PC-9 (cell line): ENCODE data around the gene LAGE3. TPM values are rescaled to one million over a fixed set of nuclear protein-coding genes. Genes with fewer than 3 reads are reported as not detected.

Experiments
- BruUV-seq: library from RNA; stranded (reverse); fragments of 400-500 nt; replicated peaks from 2 replicates; lab custom pipeline; 2021; lab: Mats Ljungman, UMichigan
- CTCF ChIA-PET: fragments of 300-600 bp; sonication (Branson Sonifier 250); formaldehyde crosslinking; loops from one replicate; lab custom pipeline; 2022; ENCODE audit warnings: antibody characterized with exemption; lab: Charles Lee
- POLR2A ChIA-PET: fragments of 300-600 bp; sonication (Branson Sonifier 250); formaldehyde crosslinking; loops from one replicate; lab custom pipeline; 2022; ENCODE audit warnings: antibody characterized with exemption; ENCODE audit not compliant: unreplicated experiment; lab: Charles Lee
- DNase-seq, 2 experiments: peaks; one replicate each; pipeline versions ENCODE4 v3.0.0 to v3.0.0-alpha.2; 2015 to 2022; ENCODE audit warnings: mixed read lengths in 1 of 2
- H2AFZ ChIP-seq: fragments of 200-600 bp; sonication (generic); 2 replicates; pipeline ENCODE4 v1.8.1; 2017; ENCODE audit warnings: antibody characterized with exemption
- H3F3A ChIP-seq: fragments of 200-600 bp; sonication (generic); 2 replicates; pipeline ENCODE4 v1.8.1; 2017; ENCODE audit warnings: antibody characterized with exemption, mild to moderate bottlenecking, low read depth; ENCODE audit not compliant: insufficient read depth
- H3K27ac ChIP-seq: fragments of 200-600 bp; sonication (generic); 2 replicates; pipeline ENCODE4 v1.6.1; 2016; ENCODE audit warnings: mixed run types
- H3K27me3 ChIP-seq: fragments of 200-600 bp; sonication (generic); 2 replicates; pipeline ENCODE4 v1.6.1; 2016; ENCODE audit warnings: low read depth, mixed run types; ENCODE audit not compliant: insufficient read depth
- H3K36me3 ChIP-seq: fragments of 200-600 bp; sonication (generic); 2 replicates; pipeline ENCODE4 v1.6.1; 2016; ENCODE audit warnings: low read depth, mixed run types
- H3K4me1 ChIP-seq: fragments of 200-600 bp; sonication (generic); replicated peaks from 2 replicates; pipeline ENCODE4 v1.6.1; 2016; ENCODE audit warnings: mixed run types; ENCODE audit not compliant: insufficient read depth
- H3K4me2 ChIP-seq: fragments of 200-600 bp; sonication (generic); 2 replicates; pipeline ENCODE4 v1.6.1; 2017; ENCODE audit warnings: mixed run types
- H3K4me3 ChIP-seq: fragments of 200-600 bp; sonication (generic); 2 replicates; pipeline ENCODE4 v1.6.1; 2016; ENCODE audit warnings: mixed run types
- H3K79me2 ChIP-seq: fragments of 200-600 bp; sonication (generic); 2 replicates; pipeline ENCODE4 v1.6.1; 2017; ENCODE audit warnings: low read depth, mixed run types
- H3K9me2 ChIP-seq: fragments of 200-600 bp; sonication (generic); 2 replicates; pipeline ENCODE4 v1.8.1; 2017; ENCODE audit warnings: mild to moderate bottlenecking; ENCODE audit not compliant: insufficient read depth
- H3K9me3 ChIP-seq: fragments of 200-600 bp; sonication (generic); 2 replicates; pipeline ENCODE4 v1.8.1; 2016; ENCODE audit warnings: low read depth; ENCODE audit not compliant: insufficient read depth
- H4K20me1 ChIP-seq: fragments of 200-600 bp; sonication (generic); 2 replicates; pipeline ENCODE4 v1.8.1; 2017; ENCODE audit not compliant: insufficient read depth
- EZH2 ChIP-seq: fragments of 200-600 bp; sonication (generic); IDR thresholded peaks from 2 replicates; pipeline ENCODE4 v1.8.0; 2017; ENCODE audit warnings: antibody characterized with exemption, low read depth
- intact Hi-C: fragments of 100-400 bp; cut with micrococcal nuclease; formaldehyde crosslinking; loops from one replicate; pipeline ENCODE4 v1.10.0; 2022; ENCODE audit not compliant: unreplicated experiment
- total RNA-seq: library from RNA; stranded (reverse); gene quantifications from 2 replicates; pipeline ENCODE4 v1.2.3, GENCODE V29; 2021
- TF ChIP-seq, protein P1 (sequence below): fragments of 200-600 bp; sonication (generic); conservative IDR thresholded peaks from 2 replicates; pipeline ENCODE4 v1.6.1; 2017; ENCODE audit warnings: mixed run types, antibody characterized with exemption, mild to moderate bottlenecking, moderate library complexity

LAGE3 gene
- total RNA-seq, 1 experiment from 2014 or later: 63.9 TPM

DNA sequence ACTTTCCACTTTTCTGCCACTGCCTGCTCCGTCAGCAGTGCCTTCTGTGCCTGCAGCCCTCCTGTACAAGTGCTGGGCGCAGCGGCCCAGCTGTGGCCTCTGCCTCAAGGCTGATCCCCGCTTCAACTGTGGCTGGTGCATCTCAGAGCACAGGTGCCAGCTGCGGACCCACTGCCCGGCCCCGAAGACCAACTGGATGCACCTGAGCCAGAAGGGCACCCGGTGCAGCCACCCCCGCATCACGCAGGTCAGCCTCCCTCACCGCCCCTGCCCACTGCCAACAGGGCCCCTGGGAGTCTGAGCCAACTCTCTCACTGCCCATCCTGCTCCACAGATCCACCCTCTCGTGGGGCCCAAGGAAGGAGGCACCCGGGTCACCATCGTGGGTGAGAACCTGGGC lies 13.5 kb downstream of the LAGE3 start:
- intact Hi-C loops: no loop called here
- H3K4me3 ChIP-seq: no peak overlapping the region

DNA sequence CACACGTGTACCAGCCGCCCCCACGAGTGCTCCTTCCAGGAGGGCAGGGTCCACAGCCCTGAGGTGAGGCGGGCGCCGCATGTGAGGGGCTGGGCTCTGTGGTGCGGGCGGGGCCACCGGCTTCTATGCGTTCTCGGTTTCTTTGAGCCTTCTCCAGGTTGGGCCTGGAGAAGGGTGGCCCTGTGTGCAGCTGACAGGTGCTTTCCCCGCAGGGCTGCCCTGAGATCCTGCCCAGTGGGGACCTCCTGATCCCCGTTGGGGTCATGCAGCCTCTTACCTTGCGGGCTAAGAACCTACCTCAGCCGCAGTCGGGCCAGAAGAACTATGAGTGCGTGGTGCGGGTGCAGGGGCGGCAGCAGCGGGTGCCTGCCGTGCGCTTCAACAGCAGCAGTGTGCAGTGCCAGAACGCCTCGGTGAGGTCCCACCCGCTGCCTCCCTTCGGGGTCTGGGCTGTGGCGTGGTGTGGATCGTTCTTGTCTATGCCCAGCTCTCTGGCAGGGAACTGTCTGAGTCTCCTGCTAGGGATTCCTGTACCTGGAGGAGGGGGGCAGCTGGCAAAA lies 14.2 kb downstream of the LAGE3 start:
- POLR2A ChIA-PET: no interaction called here
- CTCF ChIA-PET: no interaction called here

More for the DNA sequence above, 13.5 kb downstream of the LAGE3 start:
- Histone ChIP-seq H2AFZ (no peak overlapping the region), H3K4me2 (no peak overlapping the region), H3K27ac (no peak overlapping the region), H3K36me3 (no peaks in the 10 kb centered on the region), H3K9me3 (no peaks in the 10 kb centered on the region), H3K9me2 (no peaks in the 10 kb centered on the region), H3K4me1 (no peaks in the 10 kb centered on the region), H3F3A (no peaks in the 10 kb centered on the region), H3K27me3 (no peaks in the 10 kb centered on the region), H3K79me2 (no peaks in the 10 kb centered on the region), H4K20me1 (no peaks in the 10 kb centered on the region)
- DNase-seq: no peak
- no peak for TF ChIP-seq EZH2
- TF ChIP-seq, protein P1, sequence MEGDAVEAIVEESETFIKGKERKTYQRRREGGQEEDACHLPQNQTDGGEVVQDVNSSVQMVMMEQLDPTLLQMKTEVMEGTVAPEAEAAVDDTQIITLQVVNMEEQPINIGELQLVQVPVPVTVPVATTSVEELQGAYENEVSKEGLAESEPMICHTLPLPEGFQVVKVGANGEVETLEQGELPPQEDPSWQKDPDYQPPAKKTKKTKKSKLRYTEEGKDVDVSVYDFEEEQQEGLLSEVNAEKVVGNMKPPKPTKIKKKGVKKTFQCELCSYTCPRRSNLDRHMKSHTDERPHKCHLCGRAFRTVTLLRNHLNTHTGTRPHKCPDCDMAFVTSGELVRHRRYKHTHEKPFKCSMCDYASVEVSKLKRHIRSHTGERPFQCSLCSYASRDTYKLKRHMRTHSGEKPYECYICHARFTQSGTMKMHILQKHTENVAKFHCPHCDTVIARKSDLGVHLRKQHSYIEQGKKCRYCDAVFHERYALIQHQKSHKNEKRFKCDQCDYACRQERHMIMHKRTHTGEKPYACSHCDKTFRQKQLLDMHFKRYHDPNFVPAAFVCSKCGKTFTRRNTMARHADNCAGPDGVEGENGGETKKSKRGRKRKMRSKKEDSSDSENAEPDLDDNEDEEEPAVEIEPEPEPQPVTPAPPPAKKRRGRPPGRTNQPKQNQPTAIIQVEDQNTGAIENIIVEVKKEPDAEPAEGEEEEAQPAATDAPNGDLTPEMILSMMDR: no peak
- POLR2A ChIA-PET: no interaction called here
- BruUV-seq: no TSS peak
- CTCF ChIA-PET: no interaction called here

DNA sequence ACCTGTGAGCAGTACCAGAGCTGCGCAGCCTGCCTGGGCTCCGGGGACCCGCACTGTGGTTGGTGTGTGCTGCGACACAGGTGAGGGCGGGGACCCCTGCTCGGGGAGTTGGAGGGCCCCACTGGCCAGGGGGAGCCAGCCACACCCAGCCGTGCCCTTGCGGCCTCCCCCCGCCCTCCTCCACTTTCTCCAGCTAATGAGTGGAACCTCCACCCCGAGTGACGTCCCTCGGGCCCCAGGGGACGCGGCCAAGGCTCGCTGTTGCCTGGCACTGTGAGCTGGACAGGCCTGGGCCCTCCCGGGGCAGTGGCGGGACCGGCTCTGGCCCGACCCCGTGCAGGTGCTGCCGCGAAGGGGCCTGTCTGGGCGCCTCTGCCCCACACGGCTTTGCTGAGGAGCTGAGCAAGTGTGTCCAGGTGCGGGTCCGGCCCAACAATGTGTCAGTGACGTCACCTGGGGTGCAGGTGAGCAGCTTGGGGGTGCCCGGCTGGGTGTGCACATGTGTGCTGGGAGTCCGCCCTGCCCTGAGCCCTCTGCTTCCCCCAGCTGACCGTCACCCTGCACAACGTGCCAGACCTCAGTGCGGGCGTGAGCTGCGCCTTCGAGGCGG lies 15.4 kb downstream of the LAGE3 start:
- peaks cover 5% of the 10 kb centered on the region for H3K4me1 ChIP-seq
- no TSS peak for BruUV-seq
- no peaks in the 10 kb centered on the region for H3K36me3 ChIP-seq
- H3K4me2 ChIP-seq: no peak overlapping the region
- intact Hi-C loops: no loop called here
- POLR2A ChIA-PET: no interaction called here
- TF ChIP-seq, protein P1: no peak
- no peak for TF ChIP-seq EZH2
- H3K27ac ChIP-seq: no peak overlapping the region
- H3K9me2 ChIP-seq: no peaks in the 10 kb centered on the region
- no peaks in the 10 kb centered on the region for H3F3A ChIP-seq
- H2AFZ ChIP-seq: no peak overlapping the region
- peaks cover 6% of the 10 kb centered on the region; the same call in 1 of the 2 replicates for H3K79me2 ChIP-seq
- H3K27me3 ChIP-seq: no peaks in the 10 kb centered on the region
- no peaks in the 10 kb centered on the region for H3K9me3 ChIP-seq
- no peak overlapping the region for H3K4me3 ChIP-seq
- CTCF ChIA-PET: no interaction called here
- no peak for DNase-seq
- H4K20me1 ChIP-seq: no peaks in the 10 kb centered on the region

More for the DNA sequence above, 14.2 kb downstream of the LAGE3 start:
- Histone ChIP-seq H3K9me3 (no peaks in the 10 kb centered on the region), H3K27me3 (no peaks in the 10 kb centered on the region), H3K4me1 (no peaks in the 10 kb centered on the region), H3K9me2 (no peaks in the 10 kb centered on the region), H3F3A (no peaks in the 10 kb centered on the region), H3K4me2 (no peak overlapping the region), H3K4me3 (no peak overlapping the region), H3K79me2 (no peaks in the 10 kb centered on the region), H3K27ac (no peak overlapping the region), H3K36me3 (no peaks in the 10 kb centered on the region), H4K20me1 (no peaks in the 10 kb centered on the region), H2AFZ (no peak overlapping the region)
- TF ChIP-seq, protein P1: no peak
- no peak for TF ChIP-seq EZH2
- intact Hi-C loops: no loop called here
- DNase-seq: no peak
- no TSS peak for BruUV-seq
